Measurements from ENCODE around the gene CLDN10.

CLDN10 gene

DNA sequence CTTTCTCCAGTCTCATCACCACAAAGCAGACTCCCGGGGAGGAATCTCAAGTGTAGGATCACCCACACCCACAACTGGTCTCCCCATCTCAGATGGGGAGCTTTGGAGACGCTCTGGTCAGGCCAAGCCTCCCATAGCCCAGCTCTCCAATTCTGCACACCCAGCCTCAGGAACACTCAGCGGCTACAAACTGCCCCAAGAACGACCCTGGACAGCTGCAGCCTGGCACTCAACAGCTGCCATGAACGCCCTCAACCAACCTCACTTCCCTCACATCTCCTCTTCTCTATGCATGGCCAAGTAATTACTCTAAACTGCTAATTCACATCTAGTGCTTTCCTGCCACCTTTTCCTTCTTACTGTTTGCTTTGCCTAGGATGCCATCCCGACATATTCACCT lies 49.4 kb downstream of the CLDN10 start:
- DNase-seq, result no peak

DNA sequence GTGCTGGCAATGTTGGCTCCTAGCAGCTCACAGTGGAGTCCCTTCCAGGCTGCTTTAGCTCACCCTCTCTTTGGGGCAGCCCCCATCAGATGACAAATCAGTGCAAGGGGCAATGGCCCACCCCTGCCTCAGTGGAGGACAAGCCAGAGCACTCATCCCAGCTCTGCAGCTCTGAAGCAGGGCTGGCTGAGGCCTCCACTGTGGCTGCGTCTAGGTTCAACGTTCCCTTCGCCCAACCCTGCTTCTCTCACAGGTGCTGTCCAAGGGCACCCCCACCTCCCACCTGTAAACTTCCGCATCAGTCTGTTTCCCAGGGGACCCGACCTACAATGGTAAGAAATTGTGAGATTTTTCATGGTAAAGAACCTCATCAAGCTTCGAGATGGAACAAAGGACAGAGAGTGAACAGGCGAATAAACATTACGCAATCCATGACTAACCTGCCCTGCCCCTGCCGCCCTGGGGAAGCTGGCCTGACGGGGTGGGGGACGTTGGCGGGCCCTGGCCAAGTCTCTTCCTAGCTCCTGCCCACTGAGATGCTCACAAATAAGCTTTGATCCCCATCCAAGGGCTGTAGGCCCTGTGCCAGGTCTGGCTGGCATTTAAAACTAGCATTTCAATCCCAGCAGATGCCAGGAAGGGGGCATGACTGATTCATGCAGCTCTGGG lies 51.5 kb downstream of the CLDN10 start:
- ATAC-seq, result no peak

More for the DNA sequence above, 49.4 kb downstream of the CLDN10 start:
- no peak for ATAC-seq

DNA sequence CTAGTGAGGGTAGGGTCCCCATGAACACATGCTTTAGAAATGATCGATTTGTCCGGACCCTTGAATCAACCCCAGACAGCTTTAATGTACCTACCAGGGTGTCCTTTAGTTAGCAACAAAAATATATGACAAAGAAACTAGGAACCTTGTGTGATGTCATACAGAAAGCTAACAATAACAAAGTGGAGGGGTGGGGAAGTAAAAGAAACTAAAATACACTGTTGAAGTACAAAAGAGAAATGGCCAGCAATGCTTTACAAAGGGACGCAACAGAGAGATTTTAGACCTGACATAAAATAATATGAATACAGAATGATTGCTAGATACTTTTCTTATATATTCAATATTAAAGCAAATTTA lies 52.0 kb downstream of the CLDN10 start:
- ATAC-seq (no peak), DNase-seq (no peak)

More for the DNA sequence above, 51.5 kb downstream of the CLDN10 start:
- no peak for DNase-seq

DNA sequence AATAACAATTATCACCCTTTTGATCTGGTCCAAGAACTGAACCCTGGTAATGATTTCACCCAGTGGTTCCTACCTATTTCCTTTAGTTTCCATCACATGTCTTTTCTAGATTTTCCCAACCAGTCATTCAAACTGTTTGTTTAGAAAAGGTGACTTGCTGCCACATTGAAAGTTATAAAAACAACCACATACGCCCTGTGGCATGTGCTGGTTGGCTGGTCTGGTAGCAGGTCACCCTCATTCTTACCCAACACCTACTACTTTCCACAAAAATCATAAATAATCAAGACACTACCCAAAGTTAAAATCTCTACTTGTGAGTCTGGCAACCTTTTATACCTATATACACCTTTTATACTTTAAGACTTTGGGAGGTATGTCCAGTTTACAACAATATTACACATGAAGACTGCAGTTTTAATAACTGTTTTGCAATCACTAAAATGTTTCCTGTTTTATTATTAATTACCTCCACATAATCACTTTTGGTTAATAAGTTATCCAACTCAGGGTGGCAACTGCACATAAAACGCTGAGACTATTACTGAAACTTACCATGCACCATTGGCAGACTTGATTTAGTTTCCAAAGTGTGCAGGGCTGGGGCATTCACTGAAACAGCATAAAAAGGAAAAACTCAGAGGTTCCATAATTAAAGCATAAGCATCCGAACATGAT lies 53.1 kb downstream of the CLDN10 start:
- no peak for ATAC-seq

DNA sequence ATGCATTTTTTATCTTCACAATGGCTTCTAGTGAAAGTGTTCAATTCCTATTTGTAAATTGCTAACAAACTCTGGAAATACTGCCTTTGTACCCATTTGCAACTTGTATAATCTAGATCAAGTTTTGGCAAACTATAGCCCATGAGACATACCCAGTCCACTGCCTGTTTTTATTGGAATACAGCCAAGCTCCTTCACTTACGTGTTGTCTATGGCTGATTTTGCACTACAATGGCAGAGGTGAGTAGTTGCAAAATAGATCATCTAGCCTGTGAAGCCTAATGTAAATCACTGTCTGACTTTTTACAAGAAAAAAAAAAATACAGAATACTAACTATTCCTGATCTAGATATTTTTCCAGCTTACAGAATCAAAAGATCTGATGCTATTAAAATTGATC lies 54.8 kb downstream of the CLDN10 start:
- ATAC-seq, result no peak

More for the DNA sequence above, 53.1 kb downstream of the CLDN10 start:
- DNase-seq, result no peak

DNA sequence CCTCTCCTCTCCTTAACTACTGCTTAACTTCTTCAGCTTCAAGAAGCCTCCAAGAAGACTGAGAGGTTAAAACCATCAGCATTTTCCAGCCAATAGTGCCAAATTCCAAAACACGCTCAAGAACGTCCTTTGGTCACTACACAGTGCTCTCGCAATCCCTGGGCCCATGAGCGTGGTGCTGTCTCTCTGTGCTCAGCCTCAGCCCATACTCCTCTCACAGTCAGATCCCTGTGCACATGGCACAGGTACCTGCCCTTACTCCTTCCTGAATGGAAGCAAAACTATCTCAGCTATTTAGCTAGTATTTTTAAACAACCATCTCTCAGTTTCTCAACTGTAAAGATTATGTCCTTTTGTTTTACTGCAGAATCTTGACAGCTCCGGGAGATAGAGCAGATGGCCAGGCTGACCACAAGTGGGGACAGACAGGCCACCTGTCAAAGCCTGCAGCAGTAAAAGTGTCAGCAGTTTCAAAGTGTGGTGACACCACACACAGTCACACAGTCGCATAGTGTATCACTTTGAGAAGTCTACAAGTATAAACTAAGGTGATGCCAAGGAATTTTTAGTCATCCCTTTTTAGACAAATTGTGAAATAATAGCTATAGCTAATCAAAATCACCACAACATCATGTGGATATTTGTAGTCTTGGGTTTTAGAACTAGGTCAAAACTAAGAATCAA lies 56.3 kb downstream of the CLDN10 start:
- no peak for ATAC-seq
- no peak for DNase-seq

More for the DNA sequence above, 54.8 kb downstream of the CLDN10 start:
- DNase-seq, result no peak

DNA sequence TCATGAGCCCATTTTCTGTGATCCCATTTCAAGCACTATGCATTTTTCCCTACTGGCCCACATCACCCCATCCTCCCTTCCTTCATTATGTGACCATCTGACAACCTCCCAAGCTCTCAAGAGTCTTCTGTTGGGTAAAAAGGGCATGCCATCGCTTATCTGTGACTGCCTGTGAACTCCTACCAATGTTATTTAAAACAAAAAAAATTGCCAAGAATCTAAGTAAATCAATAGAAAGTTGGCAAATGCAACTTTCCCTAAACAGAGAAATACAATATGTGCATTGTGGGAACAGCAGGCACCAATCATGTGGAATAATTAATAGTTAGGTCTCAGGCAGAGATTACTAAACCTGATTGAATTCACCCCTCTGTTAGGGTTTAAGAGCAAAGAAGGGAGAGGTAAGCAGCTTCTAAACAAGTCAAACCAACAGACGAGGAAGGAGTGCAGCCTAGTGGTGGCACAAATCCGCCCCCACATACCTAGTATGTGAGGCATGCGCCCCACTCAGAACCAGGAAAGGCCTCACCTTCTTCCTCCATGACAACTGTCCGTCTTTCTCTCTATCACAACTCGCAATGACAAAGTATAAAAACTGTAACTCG lies 62.2 kb downstream of the CLDN10 start:
- DNase-seq, result no peak

DNA sequence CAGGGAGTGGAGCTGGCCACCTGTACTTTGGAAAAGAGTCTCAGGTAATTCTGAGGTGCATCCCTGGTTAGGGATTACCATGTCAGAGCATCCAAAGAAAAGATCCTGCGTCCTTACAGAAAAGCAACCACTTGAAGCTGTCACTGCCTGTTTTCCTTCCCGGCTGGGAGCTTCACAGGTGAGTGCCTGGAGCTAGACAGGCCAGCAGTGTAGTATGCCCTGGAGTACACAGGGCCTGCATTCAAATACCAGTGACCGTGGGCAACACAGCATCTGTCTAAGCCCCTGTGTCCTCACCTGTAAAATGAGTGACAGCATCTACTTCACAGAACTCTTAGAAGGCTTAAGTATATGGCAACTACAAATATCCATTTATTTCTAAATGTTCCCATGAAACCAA lies 63.0 kb downstream of the CLDN10 start:
- DNase-seq (no peak), ATAC-seq (no peak)

More for the DNA sequence above, 62.2 kb downstream of the CLDN10 start:
- no peak for ATAC-seq

DNA sequence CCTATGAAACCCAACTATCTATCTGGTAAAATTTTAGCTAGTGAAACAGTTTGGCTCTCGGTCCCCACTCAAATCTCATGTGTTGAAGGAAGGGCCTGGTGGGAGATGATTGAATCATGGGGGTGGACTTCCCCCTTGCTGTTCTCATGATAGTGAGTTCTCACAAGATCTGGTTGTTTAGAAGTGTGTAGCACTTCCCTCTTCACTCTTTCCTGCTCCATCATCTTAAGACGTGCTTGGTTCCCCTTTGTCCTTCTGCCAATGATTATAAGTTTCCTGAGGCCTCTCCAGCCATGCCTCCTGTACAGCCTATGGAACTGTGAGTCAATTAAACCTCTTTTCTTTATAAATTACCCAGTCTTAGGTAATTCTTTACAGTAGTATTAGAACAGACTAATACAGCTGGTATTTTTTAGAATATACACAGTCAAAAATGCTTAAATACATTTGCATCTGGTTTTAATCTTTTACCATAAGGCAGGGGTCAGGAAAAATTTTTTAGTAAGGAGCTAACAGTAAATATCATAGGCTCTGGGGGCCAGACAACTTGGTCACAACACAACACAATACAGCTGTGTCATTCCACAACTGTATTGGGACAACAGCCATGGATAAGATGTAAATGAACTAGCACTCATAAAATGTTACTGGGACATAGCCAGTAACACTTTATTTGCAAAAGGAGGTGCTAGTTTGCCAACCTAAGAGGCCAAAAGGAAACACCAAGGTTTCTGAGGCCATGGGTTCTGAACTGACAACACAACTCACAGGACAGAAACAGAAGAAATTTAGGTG lies 67.7 kb downstream of the CLDN10 start:
- ATAC-seq (no peak), DNase-seq (no peak)

DNA sequence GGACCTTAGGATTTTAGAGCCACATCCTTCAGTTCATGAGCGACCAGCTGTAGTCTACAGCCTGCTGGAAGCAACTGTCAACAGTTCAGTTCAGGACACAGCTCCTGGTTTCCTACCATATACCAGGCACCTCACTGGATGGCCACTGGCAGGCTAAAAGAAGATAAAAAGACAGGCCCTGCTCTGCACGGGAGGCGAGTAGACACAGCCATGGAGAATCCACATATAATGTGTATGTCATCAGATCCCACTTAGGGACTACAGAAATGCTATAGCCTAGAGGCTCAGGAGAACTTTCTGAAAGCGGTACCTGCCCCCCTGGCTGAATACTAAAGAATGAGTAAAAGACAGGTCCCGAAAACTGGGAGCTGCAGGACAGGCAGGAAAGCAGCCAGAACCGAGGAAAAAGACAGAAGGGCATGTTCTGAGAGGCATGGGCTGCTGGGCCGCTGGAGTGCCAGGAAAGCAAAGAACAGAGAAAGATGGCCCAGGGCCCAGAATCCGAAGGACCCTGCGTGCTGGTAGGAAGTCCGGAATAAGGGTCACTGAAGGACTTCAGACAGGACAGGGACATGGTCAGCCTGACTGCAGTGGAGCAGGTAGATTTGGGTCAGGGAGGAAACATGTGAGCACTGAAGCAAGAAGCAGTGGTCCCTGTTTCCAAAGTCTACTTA lies 68.4 kb downstream of the CLDN10 start:
- ATAC-seq, result no peak
- no peak for DNase-seq

DNA sequence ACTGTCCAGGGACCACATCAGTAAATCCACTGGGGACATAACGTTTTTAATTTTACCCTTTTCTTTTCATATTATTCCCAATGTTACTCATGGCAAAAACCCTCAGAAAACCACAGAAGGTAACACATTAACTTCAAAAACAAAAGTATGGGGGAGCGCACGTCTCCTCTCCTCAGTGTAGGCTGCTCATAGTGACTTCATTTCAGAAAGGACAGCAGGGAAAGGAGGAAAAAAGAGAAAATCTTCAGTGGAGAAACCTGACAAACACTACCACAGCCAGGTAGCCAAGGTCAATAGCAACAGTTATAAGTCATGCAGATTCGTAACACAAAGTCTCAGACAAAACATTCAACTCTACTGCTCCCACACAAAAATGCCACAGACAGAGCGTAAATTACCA lies 70.6 kb downstream of the CLDN10 start:
- ATAC-seq, result no peak

DNA sequence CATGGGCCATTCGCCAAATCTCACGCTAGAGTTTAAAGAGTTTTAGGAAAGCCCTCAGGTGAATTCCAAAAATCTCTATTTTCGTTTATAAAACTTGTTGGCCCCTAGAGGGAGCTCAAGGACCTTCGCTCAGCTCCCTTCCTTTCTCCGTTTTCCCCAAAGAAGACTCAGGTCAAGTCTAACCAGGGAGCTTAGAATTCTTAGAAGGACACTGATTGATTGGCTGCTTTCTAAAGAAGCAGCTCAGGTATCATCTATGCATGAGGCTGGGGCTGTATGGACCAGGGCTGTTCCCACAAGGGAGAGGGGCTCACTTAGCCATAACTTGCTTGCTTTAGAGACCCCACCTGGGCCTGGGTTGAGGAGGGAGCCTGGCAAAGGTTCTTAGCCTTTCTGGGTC lies 71.5 kb downstream of the CLDN10 start:
- peak; percentile 19 for DNase-seq

More for the DNA sequence above, 70.6 kb downstream of the CLDN10 start:
- no peak for DNase-seq

DNA sequence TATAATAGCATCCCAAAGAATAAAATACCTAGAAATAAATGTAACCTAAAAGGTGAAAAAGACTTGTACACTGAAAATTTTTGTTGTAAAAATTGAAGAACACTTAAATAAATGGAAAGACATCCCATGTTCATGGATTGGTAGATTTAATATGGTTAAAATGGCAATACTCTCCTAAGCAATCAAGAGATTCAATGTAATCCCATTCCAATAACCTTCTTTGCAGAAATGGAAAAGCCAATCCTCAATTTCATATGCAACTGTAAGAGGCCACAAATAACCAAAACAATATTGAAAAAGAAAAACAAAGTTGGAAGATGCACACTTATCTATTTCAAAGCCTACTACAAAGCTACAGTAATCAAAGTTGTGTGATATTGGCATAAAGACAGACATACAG lies 74.2 kb downstream of the CLDN10 start:
- ATAC-seq (no peak), DNase-seq (no peak)

More for the DNA sequence above, 71.5 kb downstream of the CLDN10 start:
- ATAC-seq, result no peak

DNA sequence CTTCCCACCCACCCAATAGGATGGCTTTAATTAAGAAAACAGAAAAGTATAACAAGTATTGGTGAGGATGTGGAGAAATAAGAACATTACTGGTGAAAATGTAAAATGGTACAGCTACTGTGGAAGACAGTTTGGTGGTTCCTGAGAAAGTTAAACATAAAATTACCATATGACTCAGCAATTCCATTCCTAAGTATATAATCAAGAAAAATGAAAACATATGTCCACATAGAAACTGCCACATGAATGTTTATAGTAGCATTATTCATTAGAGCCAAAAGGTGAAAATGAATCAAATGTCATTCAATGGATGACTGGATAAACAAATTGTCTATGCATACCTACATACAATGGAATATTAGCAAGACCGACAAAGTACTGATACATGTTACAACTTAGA lies 75.1 kb downstream of the CLDN10 start:
- DNase-seq (no peak), ATAC-seq (no peak)

DNA sequence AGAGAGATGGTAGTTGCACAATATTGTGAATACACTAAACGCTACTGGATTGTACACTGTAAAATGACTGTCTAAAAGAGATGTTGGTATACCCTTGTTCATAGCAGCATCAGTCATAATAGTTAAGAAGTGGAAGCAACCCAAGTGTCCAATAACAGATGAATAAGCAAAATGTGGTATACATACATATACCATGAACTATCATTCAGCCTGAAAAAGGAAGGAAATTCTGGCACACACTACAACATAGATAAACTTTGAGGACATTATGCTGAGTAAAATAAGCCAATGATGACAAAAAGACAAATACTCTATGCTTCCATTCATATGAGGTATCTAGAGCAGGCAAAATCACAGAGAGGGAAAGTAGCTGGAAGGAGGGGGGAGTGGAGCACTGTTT lies 76.0 kb downstream of the CLDN10 start:
- ATAC-seq (no peak), DNase-seq (no peak)

DNA sequence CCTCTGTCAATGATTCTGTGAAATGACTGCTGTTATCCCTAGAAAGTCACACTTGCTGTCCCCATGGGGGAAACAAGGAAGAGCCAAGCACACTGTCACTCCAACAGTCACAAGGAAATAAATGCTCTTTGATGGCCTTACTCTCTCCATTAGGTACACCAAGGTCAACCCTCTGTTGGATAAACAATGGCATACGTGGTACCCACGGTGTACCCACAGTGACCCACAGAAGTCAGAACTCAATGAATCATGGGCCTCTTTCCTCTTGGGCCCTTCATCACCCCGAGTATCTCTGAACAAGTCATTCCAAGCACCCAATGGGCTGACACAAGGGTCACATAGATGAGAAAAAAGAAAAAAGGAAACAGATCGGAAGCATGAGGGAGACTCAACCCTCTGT lies 76.6 kb downstream of the CLDN10 start:
- no peak for ATAC-seq
- DNase-seq, result no peak

Measured in stimulated activated naive CD8-positive, alpha-beta T cell treated with anti-CD3 and anti-CD28 coated beads, Interleukin-15, Interleukin-2, amounts not matched to agents 100 U/mL and 50 U/mL, for 24 hours (primary cell).